ENCODE results near the gene FBXL22.

Gene FBXL22

GRCh38 chr15:63604281-63604680, 7.1 kb downstream of the FBXL22 start:
- no peak overlapping the region for H3K27ac ChIP-seq
- no peak for TF ChIP-seq CTCF (IDR thresholded peaks at IDR 0.05)
- no peak for TF ChIP-seq ZFX (IDR thresholded peaks at IDR 0.05; ENCODE audit: borderline replicate concordance)

- H3K27ac ChIP-seq = no peak overlapping the region
- TF ChIP-seq ZFX (IDR thresholded peaks at IDR 0.05; ENCODE audit: borderline replicate concordance) = no peak
- no peak for TF ChIP-seq CTCF (IDR thresholded peaks at IDR 0.05)
Measured at GRCh38 chr15:63605036-63605435, 7.8 kb downstream of the FBXL22 start.

GRCh38 chr15:63605816-63606215, 8.6 kb downstream of the FBXL22 start:
- no peak overlapping the region for H3K27ac ChIP-seq
- TF ChIP-seq CTCF (IDR thresholded peaks at IDR 0.05) (no peak), ZFX (IDR thresholded peaks at IDR 0.05; ENCODE audit: borderline replicate concordance) (no peak)

GRCh38 chr15:63606308-63606707, 9.1 kb downstream of the FBXL22 start:
- H3K27ac ChIP-seq = no peak overlapping the region

GRCh38 chr15:63608989-63609388, 11.8 kb downstream of the FBXL22 start:
- no peak overlapping the region for H3K27ac ChIP-seq
- no peak for TF ChIP-seq CTCF (IDR thresholded peaks at IDR 0.05)

More at GRCh38 chr15:63606308-63606707, 9.1 kb downstream of the FBXL22 start:
- no peak for TF ChIP-seq ZFX (IDR thresholded peaks at IDR 0.05; ENCODE audit: borderline replicate concordance)
- TF ChIP-seq CTCF (IDR thresholded peaks at IDR 0.05) = no peak

GRCh38 chr15:63609448-63609847, 12.3 kb downstream of the FBXL22 start:
- no peak overlapping the region for H3K27ac ChIP-seq
- TF ChIP-seq CTCF (IDR thresholded peaks at IDR 0.05) = no peak
- TF ChIP-seq ZFX (IDR thresholded peaks at IDR 0.05; ENCODE audit: borderline replicate concordance) = no peak

- peak; percentile 82 for TF ChIP-seq CTCF (IDR thresholded peaks at IDR 0.05)
- no peak for TF ChIP-seq ZFX (IDR thresholded peaks at IDR 0.05; ENCODE audit: borderline replicate concordance)
- peak overlapping the region; percentile 45 for H3K27ac ChIP-seq
Measured at GRCh38 chr15:63610209-63610841, 13.1 kb downstream of the FBXL22 start.

Data from 22Rv1 (cell line).